Activated T-helper 1 cell treated with Interleukin-2 at 50 U/mL for 16 hours (primary cell): Measurements from ENCODE around the gene PLOD3.

Source experiments
- DNase-seq: peaks from one replicate; pipeline ENCODE4 v3.0.0-alpha.2; 2020; ENCODE audit warnings: low read depth

The PLOD3 gene

GRCh38 chr7:101179117-101179516 lies 38.3 kb downstream of the PLOD3 start:
- DNase-seq, result no peak

- no peak for DNase-seq
Measured at GRCh38 chr7:101177644-101178043, 39.7 kb downstream of the PLOD3 start.

- no peak for DNase-seq
Measured at GRCh38 chr7:101175664-101176063, 41.7 kb downstream of the PLOD3 start.

- no peak for DNase-seq
Measured at GRCh38 chr7:101174322-101174854, 43.0 kb downstream of the PLOD3 start.

- DNase-seq, result no peak
Measured at GRCh38 chr7:101173752-101174244, 43.6 kb downstream of the PLOD3 start.

- no peak for DNase-seq
Measured at GRCh38 chr7:101172854-101173751, 44.3 kb downstream of the PLOD3 start.

- no peak for DNase-seq
Measured at GRCh38 chr7:101172005-101172853, 45.2 kb downstream of the PLOD3 start.

GRCh38 chr7:101171442-101171837 lies 45.9 kb downstream of the PLOD3 start:
- no peak for DNase-seq

GRCh38 chr7:101170617-101171441 lies 46.6 kb downstream of the PLOD3 start:
- no peak for DNase-seq

GRCh38 chr7:101169838-101170551 lies 47.4 kb downstream of the PLOD3 start:
- peak; percentile 63 for DNase-seq

- no peak for DNase-seq
Measured at GRCh38 chr7:101169110-101169837, 48.1 kb downstream of the PLOD3 start.

- DNase-seq, result no peak
Measured at GRCh38 chr7:101168412-101169049, 48.9 kb downstream of the PLOD3 start.

GRCh38 chr7:101167645-101168411 lies 49.6 kb downstream of the PLOD3 start:
- no peak for DNase-seq

GRCh38 chr7:101166909-101167644 lies 50.3 kb downstream of the PLOD3 start:
- DNase-seq, result no peak

- no peak for DNase-seq
Measured at GRCh38 chr7:101166648-101166908, 50.8 kb downstream of the PLOD3 start.

GRCh38 chr7:101165958-101166647 lies 51.3 kb downstream of the PLOD3 start:
- no peak for DNase-seq

GRCh38 chr7:101165075-101165957 lies 52.1 kb downstream of the PLOD3 start, which contains the start of gene VGF:
VGF (minus strand) TSS chr7:101165569; CDS start chr7:101164843, 726 bp downstream.
- peak; percentile 84 for DNase-seq
